Stimulated activated naive CD8-positive, alpha-beta T cell treated with anti-CD3 and anti-CD28 coated beads, Interleukin-15, Interleukin-2, amounts not matched to agents 100 U/mL and 50 U/mL, for 24 hours (primary cell): ENCODE results near the gene NKD2.
"Not testable (repeated sequence)": the region's sequence is repeated elsewhere in the genome, so short reads cannot be mapped to it uniquely, and the experiment has no call there.

Experiments used
- ATAC-seq: fragments of 150-1000 bp; cut with Tn5 transposase; one replicate; pipeline ENCODE4 v1.10.0; 2021
- DNase-seq: peaks from one replicate; pipeline ENCODE4 v3.0.0; 2021

Gene NKD2

GRCh38 chr5:1008451-1009358 is at the start of gene NKD2:
Gene NKD2, plus strand, starts transcription at chr5:1008802. Its CDS starts 256 bp downstream, at chr5:1009058.
- peak; percentile 48 for ATAC-seq
- DNase-seq: peak; percentile 66

GRCh38 chr5:959581-960531 is 48.7 kb upstream of the NKD2 start:
- ATAC-seq: no peak
- DNase-seq: no peak

- no peak for DNase-seq
Measured at GRCh38 chr5:960551-960950, 48.1 kb upstream of the NKD2 start.

GRCh38 chr5:961002-961710 is 47.4 kb upstream of the NKD2 start:
- ATAC-seq (no peak), DNase-seq (no peak)

More at GRCh38 chr5:960551-960950, 48.1 kb upstream of the NKD2 start:
- no peak for ATAC-seq

- DNase-seq (no peak), ATAC-seq (no peak)
Measured at GRCh38 chr5:961711-962240, 46.8 kb upstream of the NKD2 start.

- no peak for DNase-seq
- no peak for ATAC-seq
Measured at GRCh38 chr5:962386-962785, 46.2 kb upstream of the NKD2 start.

GRCh38 chr5:962801-963200 is 45.8 kb upstream of the NKD2 start:
- ATAC-seq: no peak
- DNase-seq: no peak

- ATAC-seq (no peak), DNase-seq (no peak)
Measured at GRCh38 chr5:963310-963672, 45.3 kb upstream of the NKD2 start.

- DNase-seq (peak; percentile 45), ATAC-seq (peak; percentile 81)
Measured at GRCh38 chr5:963673-964531, 44.7 kb upstream of the NKD2 start.

- no peak for DNase-seq
Measured at GRCh38 chr5:964821-965220, 43.8 kb upstream of the NKD2 start.

GRCh38 chr5:965604-966344 is 42.8 kb upstream of the NKD2 start:
- no peak for DNase-seq

More at GRCh38 chr5:964821-965220, 43.8 kb upstream of the NKD2 start:
- ATAC-seq: no peak

GRCh38 chr5:966345-966710 is 42.3 kb upstream of the NKD2 start:
- DNase-seq (no peak), ATAC-seq (no peak)

More at GRCh38 chr5:965604-966344, 42.8 kb upstream of the NKD2 start:
- ATAC-seq: no peak

GRCh38 chr5:966941-967340 is 41.7 kb upstream of the NKD2 start:
- ATAC-seq (no peak), DNase-seq (no peak)

- no peak for ATAC-seq
- no peak for DNase-seq
Measured at GRCh38 chr5:968881-969280, 39.7 kb upstream of the NKD2 start.

GRCh38 chr5:969408-969839 is 39.2 kb upstream of the NKD2 start:
- no peak for DNase-seq
- peak; percentile 36 for ATAC-seq

GRCh38 chr5:972575-972974 is 36.0 kb upstream of the NKD2 start:
- not testable (repeated sequence) for DNase-seq, ATAC-seq

GRCh38 chr5:976849-977751 is 31.5 kb upstream of the NKD2 start:
- ATAC-seq (no peak), DNase-seq (no peak)

GRCh38 chr5:978054-978453 is 30.5 kb upstream of the NKD2 start:
- no peak for ATAC-seq
- DNase-seq: no peak

GRCh38 chr5:978693-979092 is 29.9 kb upstream of the NKD2 start:
- ATAC-seq (no peak), DNase-seq (no peak)
